SK-N-SH treated with all-trans-retinoic acid at 6 μM for 48 hours (cell line): ENCODE measurements around the gene SLC44A3.

Experiments used
- PPARA ChIP-seq: fragments of 250-450 bp; sonication (Bioruptor Pico); IDR thresholded peaks from 2 replicates; pipeline ENCODE4 v1.5.0; 2020; ENCODE audit warnings: mild to moderate bottlenecking, borderline replicate concordance
- ZFP3 ChIP-seq: fragments of 250-450 bp; sonication (Bioruptor Pico); IDR thresholded peaks from 2 replicates; pipeline ENCODE4 v1.5.0; 2020; ENCODE audit warnings: mild to moderate bottlenecking, moderate library complexity
- ZNF70 ChIP-seq: fragments of 450-650 bp; formaldehyde crosslinking; IDR thresholded peaks from 2 replicates; pipeline ENCODE4 v1.5.0; 2020; ENCODE audit warnings: mild to moderate bottlenecking, moderate library complexity

DNA sequence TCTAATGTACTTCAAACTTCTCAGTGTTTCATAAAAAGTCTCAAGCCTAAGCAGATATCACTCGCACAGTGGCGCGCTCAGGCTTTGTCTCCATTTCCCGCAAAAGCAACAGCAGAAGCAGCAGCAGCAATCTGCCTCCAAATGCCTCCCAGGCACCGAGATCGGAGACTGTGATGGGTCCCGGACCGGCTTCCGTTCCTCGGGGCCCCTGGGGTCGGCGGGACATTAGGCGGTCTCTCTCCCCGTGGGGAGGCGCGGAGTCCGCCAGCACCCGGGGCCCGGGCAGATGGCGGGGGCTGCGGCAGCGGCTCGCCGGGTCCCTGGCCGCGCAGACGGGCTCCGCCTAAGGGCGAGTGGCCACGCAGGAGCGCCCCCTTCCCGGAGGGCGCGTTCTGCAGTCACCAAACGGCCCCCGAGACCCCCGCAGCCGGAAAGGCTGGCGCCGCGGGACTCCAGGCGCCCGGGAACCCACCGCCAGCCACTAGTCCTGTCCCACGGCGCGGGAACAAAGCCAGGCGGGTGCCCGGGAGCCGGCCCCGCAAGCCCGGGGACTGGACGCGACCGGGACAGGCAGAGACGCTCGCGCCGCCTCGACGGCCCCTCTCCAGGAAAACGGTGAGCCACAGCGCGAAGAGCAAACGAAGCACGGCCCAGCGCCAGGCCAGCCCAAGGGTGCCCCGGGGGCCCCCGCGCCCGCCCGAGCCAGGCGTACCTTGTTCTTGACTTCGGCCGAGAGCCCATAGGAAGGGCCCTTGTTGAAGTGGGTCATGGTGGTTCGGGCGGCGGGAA, 106.2 kb downstream of the SLC44A3 start:
- TF ChIP-seq ZFP3 (CRISPR knock-in tag) = no peak
- TF ChIP-seq ZNF70 (CRISPR knock-in tag) = no peak
- no peak for TF ChIP-seq PPARA (CRISPR knock-in tag)
